NCI-H345 treated with DMSO at 0.1 percent for 48 hours (cell line): ENCODE measurements around the gene GIPC3.

ENCODE experiments used
- DNase-seq: peaks from one replicate; lab custom pipeline; 2025; ENCODE audit not compliant: unreplicated experiment; lab: John Stamatoyannopoulos, UW

GIPC3 gene

DNA sequence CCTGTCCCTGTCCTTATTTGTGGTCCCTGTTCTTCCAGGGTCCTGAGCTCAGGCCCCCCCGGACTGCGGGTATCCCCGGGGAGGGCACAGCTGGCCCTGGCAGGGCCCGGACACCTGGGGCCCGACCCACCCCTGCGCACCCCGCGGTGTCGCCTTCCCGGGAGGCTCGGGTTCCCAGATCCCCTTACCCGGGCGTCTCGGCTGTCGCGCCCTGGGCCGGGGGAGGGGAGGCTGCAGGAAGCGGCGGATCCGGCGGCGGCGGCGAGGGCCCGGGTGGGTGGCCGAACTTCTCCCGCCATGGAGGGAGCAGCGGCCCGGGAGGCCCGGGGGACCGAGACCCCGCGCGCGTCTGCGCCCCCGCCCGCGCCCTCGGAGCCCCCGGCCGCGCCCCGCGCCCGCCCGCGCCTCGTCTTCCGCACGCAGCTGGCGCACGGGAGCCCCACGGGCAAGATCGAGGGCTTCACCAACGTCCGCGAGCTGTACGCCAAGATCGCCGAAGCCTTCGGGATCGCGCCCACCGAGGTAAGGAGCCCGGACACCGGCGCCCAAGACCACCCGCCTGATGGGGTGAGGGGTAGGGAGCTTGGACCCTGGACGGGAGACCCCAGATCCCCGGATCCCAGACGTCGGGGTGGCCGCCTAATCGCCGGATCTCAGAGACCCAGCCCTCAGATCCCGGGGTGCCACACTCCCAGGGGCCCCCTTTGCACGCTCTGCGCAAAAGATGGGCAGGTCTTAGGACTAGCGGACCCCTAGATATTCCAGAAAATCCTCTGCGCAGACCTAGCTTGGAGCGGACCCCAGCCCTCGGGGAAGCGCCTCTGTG is at the start of gene GIPC3:
Gene GIPC3, plus strand, starts transcription at position 178 of the 826 bp plus-strand sequence. Its CDS starts 120 bp downstream, at position 298.
- DNase-seq, result no peak

DNA sequence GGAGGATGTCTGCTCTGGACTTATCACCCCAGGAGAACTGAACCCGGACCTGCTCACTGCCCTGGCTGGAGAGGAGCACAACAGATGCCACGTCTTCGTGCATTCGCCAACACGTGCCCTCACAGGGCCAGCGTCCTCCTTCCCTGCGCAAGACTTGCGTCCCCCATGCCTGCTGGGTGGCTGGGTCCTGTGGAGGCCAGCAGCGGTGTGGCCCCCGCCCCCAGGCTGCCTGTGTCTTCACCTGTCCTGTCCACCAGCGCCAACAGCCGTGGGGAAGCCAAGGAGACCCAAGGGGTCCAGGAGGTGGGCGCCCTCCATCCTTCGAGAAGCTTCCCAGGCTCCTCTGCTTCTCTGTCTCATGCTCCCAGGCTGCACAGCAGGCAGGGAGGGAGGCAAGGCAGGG is 49.7 kb upstream of the GIPC3 start:
- no peak for DNase-seq

DNA sequence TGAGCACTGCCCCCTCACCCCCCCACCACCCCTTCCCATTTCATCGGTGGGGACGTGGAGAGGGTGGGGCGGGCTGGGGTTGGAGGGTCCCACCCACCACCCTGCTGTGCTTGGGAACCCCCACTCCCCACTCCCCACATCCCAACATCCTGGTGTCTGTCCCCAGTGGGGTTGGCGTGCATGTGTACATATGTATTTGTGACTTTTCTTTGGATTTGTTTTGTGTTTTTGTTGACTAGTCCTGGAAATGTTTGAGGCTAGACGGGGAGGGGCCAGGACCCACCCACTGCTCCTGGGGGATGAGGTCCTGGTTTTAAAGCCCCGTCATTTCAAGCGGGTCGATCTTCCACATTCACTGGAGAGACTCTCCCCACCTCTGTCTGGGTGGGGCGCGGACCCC is 49.3 kb upstream of the GIPC3 start:
- no peak for DNase-seq

DNA sequence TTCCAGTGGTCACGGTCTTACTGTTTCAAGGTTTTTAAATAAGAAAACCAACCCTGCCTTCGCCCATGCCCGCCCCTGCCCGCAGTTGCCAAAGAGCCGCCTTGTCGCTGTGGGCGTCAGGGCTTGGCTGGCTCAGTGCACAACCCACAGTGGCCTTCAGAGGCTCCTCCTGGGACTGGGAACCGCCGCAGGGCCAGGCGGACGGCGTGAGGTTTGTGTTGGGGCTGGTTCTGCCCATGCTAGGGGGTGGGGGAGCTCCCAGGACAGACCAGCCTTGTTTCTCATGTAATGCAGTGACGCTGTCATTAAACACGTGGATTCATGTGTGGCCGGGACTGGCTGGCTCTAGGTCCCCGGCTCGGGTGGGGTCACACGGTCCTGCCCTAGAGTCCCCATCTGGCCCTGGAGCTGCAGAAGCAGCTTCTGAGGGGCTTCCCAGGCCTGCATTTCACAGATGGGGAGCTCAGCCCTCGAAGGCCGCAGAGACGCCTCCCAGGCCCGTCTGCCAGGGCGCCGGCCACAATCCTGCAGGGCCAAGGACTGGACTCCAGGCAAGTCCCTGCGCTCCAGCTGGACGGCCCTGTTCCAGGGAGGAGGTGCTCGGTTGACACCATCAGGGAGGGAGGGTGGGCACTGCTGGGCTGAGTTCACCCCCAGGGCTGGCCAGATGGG is 48.7 kb upstream of the GIPC3 start:
- DNase-seq, result no peak

GRCh38 chr19:3537101-3537437 is 48.2 kb upstream of the GIPC3 start:
- no peak for DNase-seq

GRCh38 chr19:3537438-3538240 is 47.6 kb upstream of the GIPC3 start:
- no peak for DNase-seq

- DNase-seq, result no peak
These were observed 46.9 kb upstream of the GIPC3 start for GRCh38 chr19:3538258-3538929.

GRCh38 chr19:3538965-3539755 is 46.1 kb upstream of the GIPC3 start, which contains the start of gene TEKTIP1:
Gene TEKTIP1, plus strand, starts transcription at chr19:3539174. Its CDS starts 4 bp downstream, at chr19:3539178.
- no peak for DNase-seq

DNA sequence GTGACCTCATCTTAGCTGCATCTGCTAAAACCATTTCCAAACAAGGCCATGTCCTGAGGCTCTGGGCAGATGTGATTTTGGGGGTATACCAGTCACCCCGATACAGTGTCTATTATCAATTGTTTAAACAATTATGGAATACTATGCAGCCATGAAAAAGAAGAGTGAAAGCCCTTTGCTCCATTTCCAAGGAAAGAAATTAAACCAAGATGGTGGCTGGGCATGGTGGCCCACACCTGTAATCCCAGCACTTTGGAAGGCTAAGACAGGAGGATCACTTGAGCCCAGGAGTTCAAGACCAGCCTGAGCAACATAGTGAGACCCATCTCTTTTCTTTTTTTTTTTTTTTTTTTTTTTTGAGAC is 45.5 kb upstream of the GIPC3 start:
- no peak for DNase-seq

GRCh38 chr19:3543150-3544057 is 41.9 kb upstream of the GIPC3 start:
- DNase-seq, result no peak

GRCh38 chr19:3544058-3544376 is 41.3 kb upstream of the GIPC3 start:
- DNase-seq, result no peak

DNA sequence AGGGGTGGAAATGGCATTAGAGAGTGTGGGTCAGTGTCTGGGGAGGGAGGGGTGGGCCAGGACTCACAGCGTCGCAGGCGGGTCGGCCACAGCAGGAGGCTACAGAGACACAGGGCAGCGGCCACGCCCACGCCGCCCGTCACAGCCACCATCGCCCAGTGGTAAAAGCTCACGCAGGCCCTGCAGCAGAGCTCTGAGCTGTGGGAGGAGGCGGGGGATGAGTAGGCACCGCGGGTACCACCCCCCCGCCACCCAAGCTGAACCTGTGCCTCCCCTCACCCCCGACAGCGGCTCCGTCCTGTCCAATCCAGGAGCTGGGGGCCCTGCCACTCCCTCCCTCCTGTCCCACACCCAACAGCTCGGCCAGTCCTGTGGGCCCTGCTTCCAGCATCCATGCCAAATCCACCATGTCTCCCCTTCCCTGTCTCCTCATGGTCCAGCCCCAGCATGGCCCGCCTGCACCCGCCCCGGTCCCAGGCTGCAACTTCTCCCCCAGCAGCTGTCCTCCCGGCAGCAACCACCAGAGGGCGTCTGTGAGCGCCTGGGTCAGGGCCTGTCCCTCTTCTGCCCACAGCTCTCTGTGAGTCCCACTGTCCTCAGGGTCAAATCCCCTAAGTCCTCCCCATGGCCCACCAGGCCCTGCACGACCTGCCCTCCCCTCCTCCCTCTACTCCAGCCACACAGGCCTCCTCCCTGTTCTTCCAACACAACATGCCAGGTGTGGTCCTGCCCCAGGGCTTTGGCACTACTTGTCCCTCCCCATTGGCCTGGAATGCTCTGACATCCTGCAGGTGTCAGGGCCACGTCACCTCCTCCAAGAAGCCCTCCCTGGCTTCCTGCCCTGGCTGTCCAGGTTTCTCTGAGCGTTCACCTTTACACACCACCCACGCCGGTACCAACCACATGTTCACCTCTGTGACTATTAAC is 40.3 kb upstream of the GIPC3 start:
- DNase-seq, result no peak

DNA sequence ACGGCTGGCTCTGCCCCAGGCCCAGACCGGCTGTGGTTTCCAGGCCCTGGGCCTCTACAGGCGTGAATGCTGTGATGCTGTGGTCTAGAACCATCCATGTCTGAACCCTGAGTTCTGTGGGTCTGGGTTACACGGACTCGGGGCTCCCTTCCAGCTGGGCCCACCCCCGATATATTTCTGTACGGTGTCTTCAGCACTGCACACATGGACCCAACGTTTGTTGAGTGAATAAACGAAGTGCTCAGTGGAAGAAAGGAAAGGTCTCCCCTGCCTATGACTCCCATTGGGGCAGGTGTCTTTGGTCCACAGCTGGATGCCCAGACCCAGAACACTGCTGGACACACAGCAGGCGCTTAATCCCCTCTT is 39.6 kb upstream of the GIPC3 start:
- DNase-seq, result no peak

DNA sequence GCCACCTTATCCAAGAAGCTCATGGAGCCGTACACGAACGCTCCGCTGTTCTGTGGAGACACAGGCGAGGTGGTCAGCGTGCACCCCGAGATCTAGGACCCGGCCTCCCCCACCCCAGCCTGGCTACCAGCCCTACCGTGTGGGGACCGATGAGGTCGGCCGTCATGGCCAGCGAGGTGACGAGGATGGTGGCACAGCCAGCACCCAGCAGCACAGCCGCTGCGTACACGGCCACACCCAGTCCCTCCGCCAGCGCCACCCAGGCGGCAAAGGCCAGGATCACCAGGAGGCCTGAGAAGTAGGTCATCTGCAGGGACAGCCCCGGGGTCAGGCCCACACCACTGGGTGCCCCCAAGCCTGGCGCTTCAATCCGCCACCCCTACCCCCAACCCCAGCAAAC is 39.2 kb upstream of the GIPC3 start:
- no peak for DNase-seq

DNA sequence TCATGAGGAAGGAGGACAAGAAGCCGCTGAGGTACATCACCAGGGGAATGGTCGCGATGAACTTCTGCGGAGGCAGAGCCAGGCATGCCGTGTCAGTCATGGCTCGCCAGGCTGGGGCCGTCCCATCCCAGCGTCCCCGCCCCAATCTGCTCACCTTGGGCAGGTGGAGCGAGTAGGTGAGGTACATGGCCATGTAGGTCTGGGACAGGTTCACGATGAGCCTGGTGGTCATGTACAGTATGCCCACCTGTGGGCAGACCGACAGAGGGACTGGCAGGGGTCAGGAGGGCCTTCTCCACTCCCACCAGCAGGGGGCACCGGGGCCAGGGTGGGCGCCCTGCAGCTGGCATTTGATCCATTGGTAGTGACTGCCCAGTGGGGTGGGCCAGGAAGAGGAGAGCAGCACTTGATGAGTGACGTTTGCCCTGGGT is 38.0 kb upstream of the GIPC3 start:
- DNase-seq, result no peak

DNA sequence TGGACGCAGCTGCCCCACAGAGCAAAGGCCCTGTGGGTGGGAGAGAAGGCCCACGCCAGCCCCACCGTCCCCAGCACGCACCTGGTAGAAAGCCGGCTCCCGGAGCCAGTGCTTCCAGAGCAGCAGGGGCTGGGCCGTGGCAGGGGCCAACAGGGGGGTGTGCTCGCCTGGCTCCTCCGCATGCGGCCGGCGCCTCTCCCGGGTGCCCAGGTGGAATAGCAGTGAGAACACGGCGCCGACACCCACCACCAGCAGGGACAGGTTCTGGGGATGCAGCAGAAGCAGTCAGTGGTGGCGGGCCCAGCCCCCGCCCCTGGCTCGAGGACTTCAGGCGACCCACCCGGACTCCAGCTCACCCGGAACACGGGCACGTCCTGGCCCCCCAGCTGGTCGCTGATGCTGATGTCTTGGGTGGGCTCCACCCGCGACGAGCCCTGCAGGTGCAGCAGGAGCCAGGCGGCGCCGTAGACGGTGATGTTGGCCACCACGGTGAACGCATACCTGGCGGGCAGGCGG is 37.5 kb upstream of the GIPC3 start:
- no peak for DNase-seq

- no peak for DNase-seq
These were observed 36.7 kb upstream of the GIPC3 start for GRCh38 chr19:3548606-3549005.

DNA sequence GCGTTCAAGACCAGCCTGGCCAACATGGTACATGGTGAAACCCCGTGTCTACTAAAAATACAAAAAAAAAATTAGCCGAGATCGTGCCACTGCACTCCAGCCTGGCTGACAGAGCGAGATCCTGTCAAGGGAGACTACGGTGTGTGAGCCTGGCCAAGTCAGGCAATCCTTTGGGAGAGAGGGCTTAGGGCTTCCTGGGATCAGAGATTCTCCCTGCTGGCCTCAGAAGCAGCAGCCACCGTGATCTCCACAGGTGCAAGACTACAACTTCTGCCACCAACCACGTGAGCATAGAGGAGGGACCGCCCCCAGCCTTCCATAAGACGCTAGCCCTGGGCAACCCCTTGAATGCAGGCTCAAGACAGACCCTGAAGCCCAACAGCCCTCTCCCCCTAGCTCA is 35.5 kb upstream of the GIPC3 start:
- DNase-seq, result no peak
